ENCODE results near the gene MPL. TPM values are rescaled to one million over a fixed set of nuclear protein-coding genes. Genes with fewer than 3 reads are reported as not detected.
A peak's percentile ranks its signal among the peaks of the same experiment; 100 is the strongest.

Gene MPL
- total RNA-seq, 2 experiments from 2014 or later, result not detected

DNA sequence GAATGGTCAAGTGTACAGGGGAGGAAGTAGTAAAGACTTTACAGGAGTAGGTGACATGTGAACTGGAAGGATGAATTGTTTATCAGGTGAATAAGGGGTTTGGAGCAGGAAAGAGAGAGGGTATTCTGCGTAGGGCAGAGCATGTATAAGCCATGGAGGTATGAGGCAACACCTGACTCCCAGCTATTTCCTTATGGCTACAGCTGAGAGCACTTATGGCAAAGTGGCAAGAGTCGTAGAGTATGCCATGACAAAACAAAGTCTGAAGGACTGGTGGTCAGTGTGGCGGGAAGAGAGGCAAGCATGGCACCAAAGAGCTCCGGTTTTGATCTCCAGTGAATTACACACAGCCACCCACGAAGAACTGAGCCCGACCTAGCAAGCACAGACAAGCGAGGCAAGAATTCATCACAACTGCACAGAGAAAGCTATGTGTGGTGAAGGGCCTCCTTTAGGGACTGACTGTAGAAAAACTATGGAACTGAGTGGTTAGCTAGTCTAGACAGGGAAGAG, 39.2 kb downstream of the MPL start:
- Mint-ChIP-seq H3K9me3 (ENCODE audit: insufficient read depth) (no peaks in the 10 kb centered on the region), H3K27me3 (ENCODE audit: low read depth) (no peaks in the 10 kb centered on the region), H3K36me3 (ENCODE audit: low read depth) (peaks cover 15% of the 10 kb centered on the region), H3K4me3 (no peak overlapping the region), H3K4me1 (ENCODE audit: low read depth) (peaks cover 6% of the 10 kb centered on the region), H3K27ac (no peak overlapping the region)
- ATAC-seq (no peak), DNase-seq (no peak)
- ChIA-PET POLR2A (interaction anchor here (0.9 to 1.5 kb wide), 3 partner anchors 8 to 13 kb away, joined by 3 to 5 read pairs (median 4); partner anchors contain the start of genes ELOVL1, MED8 and SZT2), CTCF (interaction anchor here (1.1 to 1.6 kb wide), 2 partner anchors 11 to 19 kb away, joined by 4 to 7 read pairs; partner anchors contain the start of gene CDC20)

DNA sequence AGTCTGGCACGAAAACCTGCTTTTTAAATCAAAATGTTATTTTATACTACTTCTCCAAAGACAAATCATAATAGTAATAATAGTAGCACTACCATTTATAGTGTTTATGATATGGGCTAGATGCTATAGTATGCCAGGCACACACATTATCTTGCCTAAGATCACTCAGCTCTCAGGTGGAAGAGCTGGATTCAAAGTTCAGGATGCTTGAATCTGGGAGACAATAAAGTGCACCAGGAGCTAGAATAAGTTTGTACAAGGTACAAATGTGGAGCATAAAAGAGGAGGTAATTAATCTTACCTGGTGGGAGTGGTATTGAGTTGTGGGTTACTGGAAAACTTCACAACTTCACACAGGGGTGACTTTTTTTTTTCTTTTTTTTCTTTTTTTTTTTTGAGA, 40.2 kb downstream of the MPL start:
- peaks cover 21% of the 10 kb centered on the region for H3K36me3 Mint-ChIP-seq (ENCODE audit: low read depth)
- no peak overlapping the region for H3K27ac Mint-ChIP-seq
- DNase-seq (no peak), ATAC-seq (no peak)
- CTCF ChIA-PET, result no interaction called here
- H3K27me3 Mint-ChIP-seq (ENCODE audit: low read depth), result no peaks in the 10 kb centered on the region
- H3K4me1 Mint-ChIP-seq (ENCODE audit: low read depth), result peaks cover 6% of the 10 kb centered on the region
- H3K9me3 Mint-ChIP-seq (ENCODE audit: insufficient read depth), result no peaks in the 10 kb centered on the region
- H3K4me3 Mint-ChIP-seq, result no peak overlapping the region
- POLR2A ChIA-PET, result interaction anchor here (0.9 to 1.4 kb wide), 1 partner anchor 10 kb away, joined by 5 read pairs; the partner anchor contains the start of gene ELOVL1

DNA sequence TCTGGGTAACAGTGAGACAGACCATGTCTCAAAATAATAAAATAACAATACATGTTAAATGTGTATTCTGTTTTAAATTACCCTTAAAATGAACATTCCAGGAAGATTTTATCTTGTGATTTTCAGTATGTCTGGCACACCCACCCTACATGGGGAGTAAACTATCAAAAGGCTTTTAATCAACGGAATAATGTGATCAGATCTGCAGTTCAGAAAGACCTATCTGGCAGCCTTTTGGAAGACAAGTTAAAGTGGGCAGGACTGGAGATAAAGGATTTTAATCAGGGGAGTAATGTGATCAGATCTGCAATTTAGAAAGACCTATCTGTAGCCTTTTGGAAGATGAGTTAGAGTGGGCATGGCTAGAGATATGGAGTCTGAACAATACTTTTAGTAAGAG, 41.9 kb downstream of the MPL start:
- DNase-seq (no peak), ATAC-seq (no peak)
- H3K4me1 Mint-ChIP-seq (ENCODE audit: low read depth), result peaks cover 6% of the 10 kb centered on the region
- CTCF ChIA-PET, result no interaction called here
- POLR2A ChIA-PET, result no interaction called here
- no peak overlapping the region for H3K27ac Mint-ChIP-seq
- no peaks in the 10 kb centered on the region for H3K27me3 Mint-ChIP-seq (ENCODE audit: low read depth)
- no peaks in the 10 kb centered on the region for H3K9me3 Mint-ChIP-seq (ENCODE audit: insufficient read depth)
- H3K4me3 Mint-ChIP-seq, result no peak overlapping the region
- peaks cover 34% of the 10 kb centered on the region for H3K36me3 Mint-ChIP-seq (ENCODE audit: low read depth)

DNA sequence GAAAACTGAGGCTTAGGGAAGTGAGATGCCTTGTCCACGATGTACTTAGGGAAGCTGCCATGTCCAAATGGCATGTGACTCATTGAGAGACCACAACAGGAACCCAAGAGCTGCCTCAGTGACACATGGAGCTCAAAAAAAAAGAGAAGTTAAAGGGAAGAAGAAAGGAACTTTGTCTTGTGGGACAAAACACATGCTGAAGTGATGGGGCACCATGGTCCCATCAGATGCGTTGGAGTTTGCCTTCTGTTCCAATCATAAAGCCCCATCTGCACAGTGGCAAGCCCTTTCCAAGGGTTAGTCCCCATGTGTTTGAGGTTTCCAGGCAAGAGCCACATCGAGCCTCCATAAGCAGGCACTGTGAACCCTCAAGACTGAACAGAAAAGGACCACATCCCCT, 44.0 kb downstream of the MPL start:
- H3K9me3 Mint-ChIP-seq (ENCODE audit: insufficient read depth), result no peaks in the 10 kb centered on the region
- peaks cover 48% of the 10 kb centered on the region for H3K36me3 Mint-ChIP-seq (ENCODE audit: low read depth)
- H3K4me3 Mint-ChIP-seq, result no peak overlapping the region
- no peak overlapping the region for H3K27ac Mint-ChIP-seq
- DNase-seq (no peak), ATAC-seq (no peak)
- POLR2A ChIA-PET, result interaction anchor here (1.5 kb wide), 1 partner anchor 9 kb away, joined by 7 read pairs; no protein-coding TSS in a partner anchor
- H3K4me1 Mint-ChIP-seq (ENCODE audit: low read depth), result peaks cover 6% of the 10 kb centered on the region
- no peaks in the 10 kb centered on the region for H3K27me3 Mint-ChIP-seq (ENCODE audit: low read depth)
- CTCF ChIA-PET, result interaction anchor here (0.9 to 1.6 kb wide), 3 partner anchors 23 to 33 kb away, joined by 3 to 4 read pairs (median 3); partner anchors contain the start of gene CDC20

DNA sequence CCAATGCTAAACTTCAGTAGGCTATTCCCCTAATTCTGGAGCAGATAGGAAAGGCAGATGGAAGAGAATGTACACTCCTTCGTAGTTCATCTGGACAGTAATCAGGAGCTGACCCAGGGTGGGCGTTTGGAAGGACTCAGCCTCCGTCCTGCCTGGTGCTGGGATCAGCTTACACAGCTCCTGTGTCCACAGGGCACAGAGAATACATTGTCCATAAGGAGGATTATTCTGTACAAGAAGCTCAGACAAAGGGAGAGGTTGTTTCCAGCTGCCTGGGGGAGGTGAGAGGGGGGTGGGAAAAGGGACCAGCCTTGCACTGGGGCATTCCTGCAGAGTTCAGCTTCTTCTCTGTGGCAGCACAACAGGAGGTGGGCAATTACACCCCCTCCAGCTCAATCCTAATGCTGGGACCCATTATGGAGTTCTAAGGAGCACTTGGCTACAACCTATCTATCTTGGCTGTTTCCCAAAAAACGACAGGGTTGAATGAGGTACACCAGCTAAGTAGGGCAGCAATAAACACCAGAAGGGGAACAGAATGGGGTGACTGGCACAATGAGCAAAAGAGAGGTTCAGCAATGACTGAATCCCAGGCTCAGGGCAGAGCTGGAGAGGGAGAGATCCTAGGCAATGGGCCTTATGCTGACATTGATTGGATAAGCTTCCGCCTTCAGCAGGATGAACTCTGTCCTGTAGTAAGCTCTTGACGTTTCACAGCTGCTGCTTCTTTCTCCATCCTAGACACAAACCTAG, 44.6 kb downstream of the MPL start:
- no peaks in the 10 kb centered on the region for H3K27me3 Mint-ChIP-seq (ENCODE audit: low read depth)
- peaks cover 6% of the 10 kb centered on the region for H3K4me1 Mint-ChIP-seq (ENCODE audit: low read depth)
- no peak overlapping the region for H3K4me3 Mint-ChIP-seq
- ATAC-seq (no peak), DNase-seq (no peak)
- H3K27ac Mint-ChIP-seq, result no peak overlapping the region
- H3K9me3 Mint-ChIP-seq (ENCODE audit: insufficient read depth), result no peaks in the 10 kb centered on the region
- ChIA-PET CTCF (interaction anchor here (0.9 to 1.6 kb wide), 3 partner anchors 24 to 32 kb away, joined by 3 to 4 read pairs (median 3); partner anchors contain the start of gene CDC20), POLR2A (interaction anchor here (1.5 kb wide), 1 partner anchor 8 kb away, joined by 7 read pairs; no protein-coding TSS in a partner anchor)
- peaks cover 54% of the 10 kb centered on the region for H3K36me3 Mint-ChIP-seq (ENCODE audit: low read depth)

DNA sequence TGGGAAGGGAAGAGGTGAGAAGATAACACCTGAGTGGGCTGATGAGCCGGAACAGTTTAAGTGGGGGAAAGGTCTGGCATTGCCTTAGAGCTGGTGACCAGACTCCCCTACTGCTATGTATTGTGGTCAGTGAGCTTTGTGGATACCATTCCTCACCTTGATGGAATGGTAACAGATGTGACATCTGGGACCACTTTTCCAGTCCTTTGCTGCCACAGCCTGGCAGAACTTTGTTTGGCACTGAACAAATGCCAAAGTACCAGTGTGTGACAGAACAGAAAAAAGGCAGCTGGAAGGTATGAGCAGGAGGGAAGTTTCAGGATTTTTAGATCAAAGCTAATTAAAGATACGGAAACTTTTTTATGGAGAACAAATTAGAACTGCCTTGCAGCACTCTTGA, 45.8 kb downstream of the MPL start:
- Mint-ChIP-seq H3K9me3 (ENCODE audit: insufficient read depth) (no peaks in the 10 kb centered on the region), H3K27me3 (ENCODE audit: low read depth) (no peaks in the 10 kb centered on the region)

DNA sequence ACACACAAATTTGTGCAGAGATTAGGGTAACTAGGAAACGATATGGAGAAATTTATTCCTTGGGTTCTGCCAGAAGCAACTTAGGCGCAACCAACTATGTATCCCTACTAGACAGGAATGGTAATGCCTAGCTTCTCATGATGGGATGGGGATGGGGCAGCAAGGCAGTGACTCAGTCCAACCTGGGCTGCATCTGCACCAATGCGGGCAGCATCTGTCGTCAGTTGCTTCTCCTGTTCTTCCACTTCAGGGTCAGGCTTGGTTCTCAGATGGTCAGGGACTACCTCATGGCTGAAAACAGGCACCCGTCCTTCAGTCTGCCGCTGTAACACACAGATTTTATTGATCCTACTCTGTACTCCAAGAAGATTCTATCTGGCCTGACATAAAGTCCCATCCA, 49.1 kb downstream of the MPL start:
- ChIA-PET POLR2A (no interaction called here), CTCF (interaction anchor here (0.8 to 2.0 kb wide), 3 partner anchors 11 to 160 kb away, joined by 3 to 7 read pairs (median 4); partner anchors contain the start of gene ELOVL1)
- Mint-ChIP-seq H3K4me1 (ENCODE audit: low read depth) (peaks cover 33% of the 10 kb centered on the region), H3K9me3 (ENCODE audit: insufficient read depth) (no peaks in the 10 kb centered on the region), H3K27me3 (ENCODE audit: low read depth) (no peaks in the 10 kb centered on the region), H3K36me3 (ENCODE audit: low read depth) (peaks cover 50% of the 10 kb centered on the region), H3K4me3 (no peak overlapping the region), H3K27ac (no peak overlapping the region)
- DNase-seq (no peak), ATAC-seq (no peak)

More for the DNA sequence above, 45.8 kb downstream of the MPL start:
- ATAC-seq (no peak), DNase-seq (no peak)
- no peak overlapping the region for H3K4me3 Mint-ChIP-seq
- CTCF ChIA-PET, result interaction anchor here (1.6 kb wide), 1 partner anchor 26 kb away, joined by 3 read pairs; no protein-coding TSS in a partner anchor
- peaks cover 52% of the 10 kb centered on the region for H3K36me3 Mint-ChIP-seq (ENCODE audit: low read depth)
- POLR2A ChIA-PET, result interaction anchor here (1.2 kb wide), 1 partner anchor 15 kb away, joined by 4 read pairs; the partner anchor contains the start of gene ELOVL1
- peaks cover 14% of the 10 kb centered on the region for H3K4me1 Mint-ChIP-seq (ENCODE audit: low read depth)
- H3K27ac Mint-ChIP-seq, result no peak overlapping the region

DNA sequence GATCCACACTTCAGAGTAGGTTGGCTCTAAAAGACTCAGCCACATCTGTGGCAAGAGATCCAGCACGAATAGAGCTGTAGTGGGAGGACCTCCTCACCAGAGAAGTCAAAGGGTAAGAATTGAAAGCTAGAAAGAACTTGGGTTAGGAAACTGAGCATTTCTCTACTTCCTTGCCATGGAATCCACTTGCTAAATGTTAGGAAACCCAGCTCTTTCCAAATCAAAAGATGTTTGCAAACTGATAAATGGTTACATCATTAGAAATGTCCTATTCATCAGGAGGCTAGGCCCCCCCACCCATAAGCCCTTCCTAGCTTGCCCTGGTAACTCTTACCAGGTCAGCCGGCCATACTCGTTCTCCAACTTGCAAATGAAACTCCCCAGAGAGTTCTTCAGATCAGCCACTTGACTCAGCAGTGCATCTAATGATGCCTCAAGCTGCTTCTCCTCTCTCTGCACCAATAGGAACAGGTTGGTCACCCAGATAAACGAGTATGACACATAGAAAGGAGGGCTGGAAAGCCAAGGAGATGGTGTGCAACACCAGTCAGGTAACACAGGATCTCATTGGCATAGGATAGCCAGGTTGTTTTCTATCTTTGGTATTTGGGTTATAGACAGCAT, 50.5 kb downstream of the MPL start:
- CTCF ChIA-PET, result interaction anchor here (1.2 to 2.0 kb wide), 3 partner anchors 12 to 30 kb away, joined by 3 to 7 read pairs (median 4); partner anchors contain the start of gene ELOVL1
- no peak for ATAC-seq
- Mint-ChIP-seq H3K27ac (peak overlapping the region; percentile 64), H3K27me3 (ENCODE audit: low read depth) (no peaks in the 10 kb centered on the region), H3K9me3 (ENCODE audit: insufficient read depth) (no peaks in the 10 kb centered on the region), H3K36me3 (ENCODE audit: low read depth) (peaks cover 43% of the 10 kb centered on the region), H3K4me1 (ENCODE audit: low read depth) (peaks cover 33% of the 10 kb centered on the region), H3K4me3 (peak overlapping the region; percentile 100)
- POLR2A ChIA-PET, result interaction anchor here (0.6 to 2.1 kb wide), 4 partner anchors 11 to 161 kb away, joined by 3 to 17 read pairs (median 4); partner anchors contain the start of gene ELOVL1
- no peak for DNase-seq

DNA sequence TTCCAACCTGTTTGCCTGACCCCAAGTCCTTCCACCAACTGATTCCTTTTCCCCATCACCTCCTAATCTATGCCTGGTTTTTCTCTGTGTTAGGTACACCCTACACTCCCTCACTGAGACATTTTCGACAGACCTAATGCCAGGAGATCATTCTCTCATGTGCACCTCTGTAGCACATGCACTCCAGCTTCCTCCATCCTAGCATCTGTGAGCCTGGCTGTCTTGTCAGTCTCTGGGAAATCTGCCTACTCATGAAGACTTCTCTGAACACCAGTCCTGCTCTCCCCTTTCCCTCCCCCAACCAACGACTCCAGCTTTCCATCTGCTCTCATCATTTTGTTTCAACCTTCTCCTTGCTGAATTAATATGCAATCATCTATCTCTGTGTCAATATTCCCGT, 51.0 kb downstream of the MPL start:
- H3K27me3 Mint-ChIP-seq (ENCODE audit: low read depth), result no peaks in the 10 kb centered on the region
- H3K4me1 Mint-ChIP-seq (ENCODE audit: low read depth), result peaks cover 33% of the 10 kb centered on the region
- no peak for DNase-seq
- ATAC-seq, result no peak
- CTCF ChIA-PET, result interaction anchor here (1.0 to 2.0 kb wide), 4 partner anchors 12 to 30 kb away, joined by 3 to 7 read pairs (median 4); partner anchors contain the start of gene ELOVL1
- peak overlapping the region; percentile 100 for H3K4me3 Mint-ChIP-seq
- no peaks in the 10 kb centered on the region for H3K9me3 Mint-ChIP-seq (ENCODE audit: insufficient read depth)
- H3K36me3 Mint-ChIP-seq (ENCODE audit: low read depth), result peaks cover 39% of the 10 kb centered on the region
- H3K27ac Mint-ChIP-seq, result peak overlapping the region; percentile 64
- POLR2A ChIA-PET, result interaction anchor here (1.0 to 3.1 kb wide), 4 partner anchors 11 to 30 kb away, joined by 3 to 17 read pairs (median 10); partner anchors contain the start of genes CDC20 and ELOVL1

DNA sequence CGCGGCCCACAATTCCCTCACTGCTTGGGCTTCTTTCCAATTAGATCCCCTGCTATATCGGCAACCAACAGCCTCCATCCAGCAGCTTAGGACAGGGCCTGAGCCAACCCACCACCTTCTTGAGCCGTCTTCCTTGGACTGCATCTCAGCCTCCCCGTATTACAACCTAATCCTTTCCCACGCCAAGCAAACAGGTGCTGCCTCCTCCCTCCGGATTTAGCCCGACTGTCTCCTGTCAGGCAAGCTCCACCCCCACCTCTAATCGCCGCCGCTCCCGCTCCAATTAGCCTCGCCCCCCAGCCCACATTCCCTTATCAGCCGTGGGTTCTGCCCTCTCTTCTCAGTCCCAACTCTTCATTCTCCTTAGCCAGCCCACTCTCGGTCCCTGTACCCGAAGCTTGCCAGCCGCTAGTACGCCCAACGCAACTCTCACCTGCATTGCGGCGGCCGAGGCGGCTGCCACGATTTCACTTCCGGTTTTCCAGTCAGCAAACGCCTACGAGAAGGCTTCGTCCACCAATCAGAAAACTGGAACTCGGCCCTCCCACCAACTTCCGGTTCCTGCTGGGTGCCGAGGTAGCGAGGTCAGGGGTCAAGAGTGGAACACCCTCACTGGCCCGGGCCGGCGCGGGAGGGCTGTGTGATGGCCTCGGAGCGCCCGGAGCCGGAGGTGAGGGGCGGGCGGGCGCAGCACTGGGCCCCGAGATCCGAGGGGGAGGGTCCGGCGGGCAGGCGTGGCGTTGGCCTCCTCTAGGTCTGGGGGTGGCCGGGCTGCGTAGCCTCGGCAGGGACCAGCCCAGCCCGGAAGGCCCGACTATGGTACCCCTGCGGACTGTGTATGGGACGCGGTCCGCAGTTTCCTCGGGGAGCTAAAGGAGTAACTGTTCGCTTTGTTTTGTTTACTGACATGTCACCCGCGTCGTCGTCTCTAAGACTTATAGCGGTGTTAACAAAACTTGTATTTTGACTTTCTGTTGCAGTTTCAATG, 52.0 kb downstream of the MPL start, which contains the start of the genes MED8 and SZT2:
MED8 (minus strand) TSS at position 475 of the 988 bp plus-strand sequence; CDS start at position 439, 36 bp downstream.
SZT2 (plus strand) TSS at position 574 of the 988 bp plus-strand sequence; CDS start at position 644, 70 bp downstream.
- H3K27ac Mint-ChIP-seq, result peak within 1 kb of the TSS; percentile 96
- ChIA-PET CTCF (interaction anchor here (1.0 to 2.1 kb wide), 5 partner anchors 10 to 163 kb away, joined by 3 to 14 read pairs (median 5); no protein-coding TSS in a partner anchor), POLR2A (interaction anchor here (1.0 to 3.1 kb wide), 7 partner anchors 8 to 261 kb away, joined by 3 to 17 read pairs (median 5); partner anchors contain the start of genes CDC20, ELOVL1 and KDM4A)
- H3K4me3 Mint-ChIP-seq, result peak within 1 kb of the TSS; percentile 100
- H3K36me3 Mint-ChIP-seq (ENCODE audit: low read depth), result peaks cover 31% of the 10 kb centered on the region
- H3K9me3 Mint-ChIP-seq (ENCODE audit: insufficient read depth), result no peaks in the 10 kb centered on the region
- H3K27me3 Mint-ChIP-seq (ENCODE audit: low read depth), result no peaks in the 10 kb centered on the region
- peak; percentile 95 for DNase-seq
- peak; percentile 96 for ATAC-seq
- H3K4me1 Mint-ChIP-seq (ENCODE audit: low read depth), result peaks cover 33% of the 10 kb centered on the region
